GM19395 (cell line): Measurements from ENCODE around the gene BBC3.

Experiments used
- ATAC-seq: cut with Tn5 transposase; IDR thresholded peaks from one replicate; pipeline ENCODE4 v1.9.1; 2021; ENCODE audit warnings: mild to moderate bottlenecking, moderate library complexity; ENCODE audit not compliant: unreplicated experiment

BBC3 gene

DNA sequence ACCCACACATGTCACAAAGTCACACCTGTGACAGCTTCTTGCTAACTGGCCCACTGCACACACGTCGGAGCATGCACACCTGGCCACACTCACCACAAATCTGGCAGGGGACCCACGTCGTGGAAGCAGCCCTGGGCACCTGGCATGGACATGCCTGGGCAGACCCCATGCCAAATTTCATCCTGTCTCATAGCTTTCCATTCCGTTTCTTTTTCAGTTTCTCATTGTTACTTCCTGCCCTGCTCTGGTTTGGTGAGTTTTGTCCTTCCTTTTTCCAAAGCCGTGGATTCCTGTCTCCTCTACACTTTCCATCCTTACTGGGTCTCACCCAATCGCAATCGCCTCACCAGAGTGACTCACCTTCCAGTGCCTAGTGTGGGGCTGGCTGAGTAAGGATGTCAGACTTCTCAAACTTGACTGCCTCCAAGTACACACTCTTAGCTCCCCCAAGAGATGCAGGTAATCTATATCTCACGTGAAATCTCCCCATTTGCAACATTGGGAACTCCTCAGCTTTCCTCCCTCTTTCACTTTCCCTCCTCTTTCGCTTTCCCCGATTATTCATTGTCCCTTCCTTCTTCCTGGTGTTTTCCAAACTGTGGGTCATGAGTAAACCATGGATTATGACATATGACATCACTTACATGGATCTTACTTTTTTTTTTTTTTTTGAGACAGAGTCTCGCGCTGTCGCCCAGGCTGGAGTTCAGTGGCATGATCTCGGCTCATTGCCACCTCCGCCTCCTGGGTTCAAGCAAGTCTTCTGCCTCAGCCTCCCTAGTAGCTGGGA, 1.6 kb upstream of the BBC3 start:
- no peak for ATAC-seq

DNA sequence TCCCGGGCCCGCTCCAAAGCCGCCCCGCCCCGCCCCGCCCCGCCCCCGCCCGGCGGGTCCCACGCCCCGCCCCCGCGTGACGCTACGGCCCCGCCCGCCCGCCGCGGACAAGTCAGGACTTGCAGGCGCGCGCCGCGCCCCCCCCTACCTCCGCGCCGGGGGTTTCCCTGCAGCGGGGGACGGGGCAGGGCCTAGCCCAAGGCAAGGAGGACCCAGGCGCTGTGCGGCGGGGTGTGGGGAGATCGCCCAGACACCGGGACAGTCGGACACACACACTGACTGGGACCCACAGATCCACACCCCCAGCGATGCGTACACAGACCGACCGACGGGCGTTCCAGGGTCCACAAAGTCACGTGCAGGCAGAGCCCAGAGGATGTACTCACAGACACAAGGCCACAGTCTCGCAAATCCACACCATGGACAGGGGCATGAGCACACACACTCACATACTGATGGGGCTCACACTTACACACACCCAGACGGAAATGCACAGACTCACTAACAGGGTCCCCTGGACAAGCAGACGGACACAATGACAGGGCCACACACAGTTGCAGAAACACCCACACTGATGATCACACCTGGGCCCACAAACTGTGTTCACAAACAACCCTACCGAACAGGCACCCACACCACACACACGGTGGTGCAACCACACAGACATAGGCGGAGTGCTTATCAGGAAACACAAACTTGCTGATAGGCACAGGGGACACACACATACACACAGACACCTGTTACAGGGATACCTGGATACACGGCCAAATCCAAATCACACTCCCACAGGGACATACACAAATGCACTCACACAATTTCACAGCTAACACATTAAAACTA, 436 bp upstream of the BBC3 start:
- ATAC-seq, result no peak

DNA sequence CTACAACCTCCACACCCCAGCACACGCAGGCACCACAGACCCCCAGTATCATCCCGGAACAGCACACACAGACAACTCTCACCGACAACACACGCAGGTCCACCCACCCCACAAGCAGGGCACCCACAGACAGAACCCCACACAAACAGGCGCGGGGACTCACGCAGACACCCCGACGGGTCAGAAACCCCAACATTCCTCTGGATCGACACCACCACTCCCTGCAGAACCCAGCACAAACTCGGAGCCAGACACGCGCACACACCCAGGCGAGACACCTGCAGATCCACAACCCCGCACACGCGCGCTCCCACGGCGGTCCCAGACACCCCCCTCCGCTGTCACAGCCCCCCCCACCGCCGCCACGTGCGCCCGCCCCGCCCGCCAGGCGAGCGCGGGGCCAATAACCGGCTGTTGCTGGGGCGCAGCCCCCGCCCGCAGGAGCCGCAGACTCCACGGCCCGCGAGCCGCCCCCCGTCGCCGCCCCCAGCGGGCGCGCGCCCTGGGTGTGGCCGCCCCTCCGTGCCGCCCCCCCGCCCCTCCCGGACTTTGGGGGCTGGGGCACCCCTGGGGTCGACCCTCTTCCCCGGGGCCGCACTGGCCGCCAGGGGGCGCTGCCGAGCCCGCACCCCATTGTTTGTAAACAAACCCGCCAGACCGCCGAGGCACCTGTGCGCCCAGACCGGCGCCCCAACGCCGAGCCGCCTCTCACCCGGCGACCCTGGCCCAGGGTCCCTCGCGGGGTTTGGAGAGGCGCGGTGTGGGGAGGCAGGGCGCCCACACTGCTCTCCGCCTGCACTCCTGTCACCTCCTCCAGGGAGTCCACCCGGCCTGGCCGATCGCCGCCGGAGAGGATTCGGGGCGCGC, 712 bp downstream of the BBC3 start:
- ATAC-seq, result no peak

DNA sequence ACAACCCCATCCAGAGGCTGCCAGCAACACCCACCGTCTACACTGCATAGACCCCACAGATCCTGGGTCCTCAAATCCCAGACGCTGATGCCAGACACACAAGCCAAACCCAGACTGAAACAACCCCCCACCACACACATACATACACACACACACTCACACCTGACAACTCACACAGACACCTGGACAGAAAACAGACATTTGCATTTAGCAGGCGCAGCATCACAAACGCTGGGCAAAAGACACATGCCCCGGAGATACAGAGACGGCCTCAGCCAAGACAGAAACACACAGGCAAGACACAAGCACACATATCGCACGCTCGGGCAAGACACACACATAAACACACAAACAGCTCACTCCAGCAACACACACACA, 1.3 kb downstream of the BBC3 start:
- ATAC-seq, result no peak

DNA sequence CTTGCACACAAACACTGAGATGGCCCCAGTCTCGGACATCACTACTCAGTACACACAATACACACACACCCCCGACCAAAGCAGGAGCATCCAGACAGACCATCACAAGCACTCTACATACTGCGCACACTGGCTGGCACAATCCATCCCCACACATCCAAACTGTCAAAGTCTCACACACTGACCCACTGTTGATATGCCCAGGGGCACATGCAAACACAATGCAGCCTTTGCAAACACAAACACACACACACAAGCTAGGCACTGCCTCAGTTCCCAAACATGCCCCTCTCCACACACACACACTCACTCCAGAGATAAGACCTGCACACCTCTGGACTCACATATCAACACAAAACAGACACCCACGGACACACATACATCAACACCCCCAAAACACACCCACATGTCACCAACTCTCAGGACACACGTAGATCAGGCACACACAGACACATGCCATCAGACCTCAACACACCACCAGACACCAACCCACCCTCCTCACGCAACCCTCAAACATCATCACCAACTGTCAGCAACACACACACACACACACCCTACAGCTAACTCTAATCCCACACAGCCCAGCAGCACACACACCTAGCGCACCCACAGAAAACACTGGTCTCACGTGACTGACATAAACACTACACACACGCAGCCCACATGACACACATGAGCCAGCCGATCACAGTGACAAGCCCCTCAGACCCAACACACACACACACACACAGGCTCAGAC, 1.9 kb downstream of the BBC3 start:
- ATAC-seq, result no peak

DNA sequence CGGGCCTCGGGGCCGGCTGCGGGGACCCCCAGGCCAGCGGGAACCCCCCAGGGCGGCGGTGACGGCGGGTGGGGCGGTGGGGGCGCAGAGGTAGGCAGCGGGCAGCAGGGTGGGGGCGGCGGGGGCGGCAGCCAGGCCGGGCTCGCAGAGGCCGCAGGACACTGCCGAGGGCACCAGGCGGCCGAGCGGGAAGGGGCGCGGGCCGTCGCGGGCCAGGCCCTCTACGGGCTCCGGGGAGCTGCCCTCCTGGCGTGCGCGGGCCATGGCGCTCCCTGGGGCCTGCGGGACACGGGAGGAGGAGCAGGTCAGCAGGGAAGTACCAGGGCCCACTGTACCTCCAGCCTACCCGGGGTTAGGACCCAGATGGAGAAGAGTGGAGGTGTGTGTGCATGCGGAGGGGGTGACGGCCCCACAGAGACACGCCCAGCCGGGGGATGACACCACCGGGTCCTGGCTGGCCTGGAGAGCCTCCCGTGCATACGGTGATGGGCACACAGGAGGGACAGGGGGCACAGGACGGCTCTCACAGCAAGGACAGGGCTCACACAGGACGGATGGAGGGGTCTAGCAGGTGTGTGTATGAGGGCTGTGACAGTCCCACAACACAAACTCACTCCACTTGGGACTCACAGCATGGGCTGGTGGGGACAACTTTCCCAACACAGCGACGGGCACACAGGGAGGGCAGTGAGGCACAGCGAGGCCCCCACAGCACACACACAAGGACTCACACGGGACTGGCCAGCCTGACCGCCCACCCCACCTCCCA, 2.6 kb downstream of the BBC3 start:
- no peak for ATAC-seq

DNA sequence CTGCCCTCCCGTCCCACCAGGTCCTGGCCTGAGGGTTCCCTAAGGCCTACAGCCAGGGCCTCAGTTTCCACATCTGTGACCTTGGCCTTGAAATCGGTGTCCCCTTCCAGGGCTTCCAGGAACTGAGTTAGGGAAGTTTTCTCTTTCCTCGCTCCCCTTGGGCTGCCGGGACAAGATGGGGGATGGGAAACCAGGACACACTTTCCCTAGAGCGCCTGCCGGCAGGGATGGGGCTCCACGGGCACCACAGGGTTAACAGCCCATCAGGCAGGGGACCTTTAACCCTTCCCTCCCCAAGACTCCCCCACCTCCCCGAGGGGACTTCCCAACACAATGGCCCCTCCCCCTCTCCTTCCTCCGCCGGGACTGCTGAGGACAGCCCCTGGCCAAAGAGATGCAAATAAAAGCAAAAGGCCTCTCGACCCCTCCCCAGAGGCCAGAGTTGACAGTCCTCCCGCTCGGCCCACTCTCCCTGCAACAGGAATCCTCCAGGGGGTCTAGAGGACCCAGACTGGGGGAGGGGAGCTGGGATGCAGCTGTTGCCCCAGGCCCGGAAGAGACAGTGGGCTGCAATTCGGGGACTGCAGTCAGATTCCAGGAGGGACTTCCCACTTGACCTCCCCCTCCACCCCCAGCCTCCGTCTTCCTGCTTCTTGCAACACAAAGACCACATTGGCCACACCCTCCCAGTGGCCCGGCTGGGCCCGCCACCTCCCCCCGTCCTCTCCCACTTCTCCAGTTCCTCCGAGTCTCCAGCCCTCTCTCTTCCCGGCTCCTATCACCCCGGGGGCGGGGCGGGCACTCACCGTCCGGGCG, 3.4 kb downstream of the BBC3 start:
- no peak for ATAC-seq

DNA sequence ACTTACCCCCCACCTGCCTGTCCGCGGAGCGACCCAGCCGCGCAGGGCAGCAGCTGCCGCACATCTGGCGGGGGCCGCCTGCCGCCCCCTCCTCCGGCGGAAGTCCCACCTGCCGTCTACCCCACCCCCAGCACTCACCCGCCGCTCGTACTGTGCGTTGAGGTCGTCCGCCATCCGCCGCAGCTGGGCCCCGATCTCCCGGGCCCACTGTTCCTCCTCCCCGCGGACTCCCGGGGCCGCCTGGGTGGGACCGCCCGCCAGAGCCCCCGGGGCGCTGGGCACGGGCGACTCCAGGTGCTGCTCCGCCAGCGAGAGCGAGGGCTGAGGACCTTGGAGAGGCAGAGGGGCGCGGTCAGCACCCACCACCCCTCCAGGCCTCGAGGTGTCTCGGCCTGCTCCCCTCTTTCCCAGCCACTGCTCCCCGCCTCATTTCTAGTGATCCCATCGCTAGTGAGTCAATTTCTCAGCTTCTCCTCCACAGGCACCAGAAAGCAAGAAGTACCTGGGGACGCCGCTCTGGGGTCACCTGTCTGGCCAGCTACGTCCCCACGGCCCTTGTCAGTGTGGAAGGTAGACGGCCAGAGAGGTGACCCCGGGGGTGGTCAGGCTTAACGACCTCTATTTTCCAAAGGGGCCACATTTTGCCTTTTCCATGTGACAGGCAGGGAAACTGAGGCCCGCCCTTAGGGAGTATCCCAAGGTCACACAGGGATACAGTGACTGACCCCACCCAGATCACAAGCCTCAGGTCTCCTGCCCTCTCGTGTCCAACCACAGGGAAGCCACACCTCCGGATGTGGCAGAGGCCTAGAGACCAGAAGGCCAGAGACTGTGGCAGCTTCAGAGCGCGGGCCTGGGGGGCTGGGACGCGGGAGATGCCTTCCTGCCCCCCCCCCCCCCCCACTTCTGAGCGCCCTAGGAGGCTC, 4.3 kb downstream of the BBC3 start:
- peak; percentile 31 for ATAC-seq

DNA sequence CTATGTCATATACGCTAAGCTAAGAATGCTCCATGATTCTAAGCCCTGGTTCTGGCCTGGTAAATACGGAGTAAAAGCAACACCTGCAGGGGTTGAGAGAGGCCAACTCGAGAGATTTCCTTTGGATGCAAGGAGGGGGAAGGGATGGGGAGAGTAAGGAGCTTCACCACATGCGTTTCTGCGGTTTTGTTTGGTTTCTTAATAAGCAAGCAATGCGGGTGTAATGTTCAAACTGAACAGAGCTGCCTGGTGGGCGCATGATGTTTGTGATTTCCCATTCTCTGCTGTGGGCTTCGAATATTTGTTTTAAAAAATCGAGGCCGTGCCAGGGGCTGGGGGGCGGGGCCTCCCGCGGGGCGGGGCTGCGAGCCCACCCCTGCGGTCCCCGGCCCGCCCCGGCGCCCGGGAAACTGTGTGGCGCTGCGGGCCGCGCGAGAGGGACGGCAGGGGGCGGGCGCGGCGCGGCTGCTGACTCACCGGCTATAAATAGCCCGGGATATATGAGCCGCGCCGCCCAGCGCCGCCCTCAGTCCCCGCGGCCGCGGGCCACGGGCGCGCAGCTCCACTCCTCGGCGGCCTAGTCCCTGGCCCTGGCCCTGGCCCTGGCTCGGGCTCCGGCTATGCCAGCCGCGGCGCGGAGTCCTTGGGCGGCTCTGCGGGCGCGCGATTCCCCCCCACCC, 5.1 kb downstream of the BBC3 start:
- peak; percentile 31 for ATAC-seq

DNA sequence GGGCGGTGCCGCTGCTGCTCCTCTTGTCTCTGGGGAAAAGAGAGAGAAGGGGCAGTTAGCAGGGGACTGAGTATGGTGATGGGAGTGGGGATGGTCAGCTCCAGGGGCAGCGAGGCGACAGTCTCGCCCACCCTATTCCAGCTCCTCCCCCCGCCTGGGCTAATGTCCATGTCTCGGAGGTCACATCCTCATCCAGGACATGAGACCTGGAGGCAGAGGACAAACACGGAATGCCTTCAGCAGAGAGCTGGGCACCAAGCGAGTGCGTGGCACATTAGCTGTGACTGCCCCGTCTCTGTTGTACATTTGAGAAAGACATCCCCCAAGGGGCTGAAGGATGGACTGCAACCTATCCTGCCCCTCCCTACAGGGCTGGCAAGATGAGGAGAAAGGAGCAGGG, 9.1 kb downstream of the BBC3 start:
- no peak for ATAC-seq

DNA sequence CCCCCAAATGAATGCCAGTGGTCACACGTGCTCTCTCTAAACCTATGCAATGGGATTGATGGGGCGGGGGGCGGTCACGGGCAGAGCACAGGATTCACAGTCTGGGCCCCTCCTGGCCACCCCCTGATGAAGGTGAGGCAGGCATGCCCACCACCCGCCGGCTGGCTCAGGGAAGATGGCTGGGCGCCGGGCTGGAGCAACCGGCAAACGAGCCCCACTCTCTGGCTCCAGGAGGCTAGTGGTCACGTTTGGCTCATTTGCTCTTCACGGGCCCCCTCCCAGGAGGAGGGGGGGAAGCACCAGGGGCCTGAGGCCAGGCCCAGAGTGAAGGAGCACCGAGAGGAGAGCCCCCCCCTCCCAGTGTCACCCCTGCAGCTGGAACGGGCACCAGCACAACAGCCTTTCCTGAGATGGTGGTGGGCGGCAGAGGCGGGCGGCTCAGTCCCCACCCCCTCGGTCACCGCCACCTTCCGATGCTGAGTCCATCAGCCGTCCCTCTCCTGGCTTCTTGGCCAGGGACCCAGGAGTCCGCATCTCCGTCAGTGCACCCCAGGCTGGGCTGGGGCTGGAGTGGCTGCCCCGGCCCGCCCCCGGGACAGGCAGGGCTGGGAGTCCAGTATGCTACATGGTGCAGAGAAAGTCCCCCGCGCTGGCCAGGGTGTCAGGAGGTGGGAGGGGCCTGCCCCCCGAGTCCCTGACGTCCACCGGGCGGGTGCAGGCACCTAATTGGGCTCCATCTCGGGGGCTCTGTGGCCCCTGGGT, 9.7 kb downstream of the BBC3 start:
- no peak for ATAC-seq

DNA sequence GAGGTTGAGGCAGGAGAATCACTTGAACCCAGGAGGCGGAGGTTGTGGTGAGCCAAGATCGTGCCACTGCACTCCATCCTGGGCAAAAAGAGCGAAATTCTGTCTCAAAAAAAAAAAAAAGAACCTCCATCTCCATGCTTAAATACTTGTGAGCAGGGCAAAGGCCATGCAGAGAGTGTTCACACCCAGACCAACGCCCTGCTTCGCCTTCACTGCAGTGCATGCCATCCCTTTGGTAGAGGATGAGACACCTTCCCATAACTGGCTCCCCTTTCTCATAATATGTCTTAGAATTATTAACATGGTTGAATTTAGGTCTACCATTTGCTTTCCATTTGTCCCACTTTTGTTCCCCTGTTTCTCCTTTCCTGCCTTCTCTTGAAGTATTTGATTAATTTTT, 15.4 kb downstream of the BBC3 start:
- no peak for ATAC-seq

DNA sequence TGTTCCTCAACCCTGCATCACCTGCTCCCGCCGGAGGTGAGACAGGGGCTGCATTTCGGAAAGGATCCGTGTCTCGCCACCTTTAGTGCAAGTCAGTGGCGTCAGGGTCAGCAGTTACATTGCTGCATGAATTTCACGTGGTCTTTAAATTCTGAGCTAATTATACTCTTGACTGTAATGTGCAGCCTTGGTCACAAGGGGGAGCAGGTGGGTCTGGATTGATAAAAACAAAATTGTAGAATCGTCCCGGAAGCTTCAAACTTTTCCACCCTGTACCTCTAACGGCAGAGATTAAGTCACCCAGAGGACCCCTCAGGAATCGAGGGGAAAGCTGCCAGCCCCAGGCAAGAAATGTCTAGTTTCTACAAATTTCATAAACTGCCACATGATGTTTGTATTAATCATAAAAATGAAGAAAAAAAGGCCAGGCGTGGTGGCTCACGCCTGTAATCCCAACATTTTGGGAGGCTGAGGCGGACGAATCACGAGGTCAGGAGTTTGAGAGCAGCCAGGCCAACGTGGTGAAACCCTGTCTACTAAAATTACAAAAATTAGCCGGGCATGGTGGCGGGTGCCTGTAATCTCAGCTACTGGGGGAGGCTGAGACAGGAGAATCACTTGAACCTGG, 20.2 kb downstream of the BBC3 start:
- no peak for ATAC-seq

DNA sequence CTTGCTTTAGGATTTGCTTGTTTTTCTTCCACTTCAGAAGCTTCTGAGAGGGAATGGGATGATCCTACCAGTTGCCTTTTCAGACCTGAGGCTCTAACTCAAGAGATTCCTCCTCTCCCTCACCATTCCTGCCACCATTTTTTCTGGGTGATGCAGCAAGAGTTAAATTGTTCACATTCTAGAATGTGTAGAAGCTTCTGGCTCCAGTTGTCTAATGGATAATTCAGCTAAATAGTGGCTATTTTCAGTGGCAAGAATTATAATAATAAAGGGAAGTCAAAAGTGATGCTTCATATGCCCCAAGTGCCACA, 20.9 kb downstream of the BBC3 start:
- ATAC-seq, result no peak

DNA sequence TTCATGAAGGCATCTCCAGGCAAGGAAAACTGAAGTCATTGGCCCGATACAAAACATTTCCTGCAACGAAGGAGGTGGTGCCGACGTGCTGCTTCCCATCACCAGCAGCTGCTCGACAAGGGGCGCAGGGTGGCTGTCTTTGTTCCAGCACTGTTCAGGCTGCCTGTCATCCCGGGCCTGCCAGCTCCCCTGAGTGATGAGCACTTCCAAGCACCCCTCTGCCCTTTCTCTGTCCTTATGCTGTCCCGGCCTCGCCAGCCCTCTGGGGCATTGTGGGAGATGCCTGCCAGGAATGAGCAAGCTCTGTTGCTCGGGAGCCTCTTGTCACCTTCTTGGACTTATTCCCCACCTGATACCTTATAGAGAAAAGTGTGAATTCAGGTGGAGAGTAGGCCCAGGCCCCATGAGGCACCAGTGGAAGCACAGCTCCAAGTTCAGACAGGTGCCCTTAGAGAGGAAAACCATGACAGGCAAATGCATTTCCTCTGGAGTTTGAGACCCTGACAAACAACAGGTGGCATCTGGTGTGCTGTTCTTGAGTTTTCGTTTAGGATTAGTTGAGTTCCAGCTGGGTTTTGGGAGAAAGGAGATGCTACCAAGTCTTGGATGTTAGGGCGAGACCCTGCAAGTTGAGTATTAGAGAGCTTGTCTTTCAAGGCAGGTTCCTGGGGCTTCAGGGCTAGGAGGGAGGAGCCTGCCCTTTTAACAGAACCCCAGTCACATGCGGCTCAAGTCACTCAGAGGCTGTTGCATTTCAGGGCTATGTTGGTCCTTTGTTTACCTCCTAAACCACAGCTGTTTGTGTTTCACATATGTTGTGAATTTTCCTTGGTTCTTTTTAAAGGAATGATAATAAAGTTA, 21.4 kb downstream of the BBC3 start:
- no peak for ATAC-seq

DNA sequence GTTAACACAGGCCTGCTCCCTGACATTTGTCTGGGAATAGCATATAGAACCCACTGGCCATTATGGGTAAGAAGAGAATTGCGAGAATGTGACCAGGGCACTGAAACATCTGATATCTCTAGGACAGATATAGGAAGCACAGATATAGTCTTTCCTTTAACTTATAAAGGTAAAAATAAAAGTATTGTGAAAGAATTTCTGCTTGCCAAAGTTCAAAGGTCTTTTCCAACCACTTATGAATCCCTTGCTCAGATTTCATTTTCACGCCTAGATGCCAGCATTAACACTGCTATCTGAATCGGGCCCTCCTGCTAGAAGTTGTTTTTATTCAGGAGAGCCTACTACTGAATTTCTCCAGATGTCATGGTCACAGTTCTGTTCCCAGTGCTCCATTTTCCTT, 27.7 kb downstream of the BBC3 start:
- ATAC-seq, result no peak
